Hippocampal formation (tissue), 2 donors: ENCODE measurements around the gene STX16.

Source experiments
- DNase-seq, 2 donors: peaks; one replicate each; lab custom pipeline; 2025; lab: John Stamatoyannopoulos, UW

STX16 gene

GRCh38 chr20:58652606-58653294, 1.7 kb downstream of the STX16 start:
- no peak for DNase-seq

GRCh38 chr20:58654337-58654736, 3.3 kb downstream of the STX16 start:
- no peak for DNase-seq

- DNase-seq: no peak
Measured at GRCh38 chr20:58655328-58656107, 4.4 kb downstream of the STX16 start.

GRCh38 chr20:58656831-58657230, 5.7 kb downstream of the STX16 start:
- DNase-seq: no peak

GRCh38 chr20:58657262-58657661, 6.2 kb downstream of the STX16 start:
- no peak for DNase-seq

GRCh38 chr20:58657986-58658385, 6.9 kb downstream of the STX16 start:
- DNase-seq: no peak

- DNase-seq: no peak
Measured at GRCh38 chr20:58658760-58659159, 7.7 kb downstream of the STX16 start.

- no peak for DNase-seq
Measured at GRCh38 chr20:58659841-58660240, 8.8 kb downstream of the STX16 start.

GRCh38 chr20:58660855-58661597, 9.9 kb downstream of the STX16 start:
- DNase-seq: no peak

- DNase-seq: no peak
Measured at GRCh38 chr20:58661598-58662473, 10.8 kb downstream of the STX16 start.

GRCh38 chr20:58664331-58664730, 13.2 kb downstream of the STX16 start:
- no peak for DNase-seq

GRCh38 chr20:58664883-58665282, 13.8 kb downstream of the STX16 start:
- no peak for DNase-seq

- DNase-seq: no peak
Measured at GRCh38 chr20:58665606-58666005, 14.5 kb downstream of the STX16 start.

- no peak for DNase-seq
Measured at GRCh38 chr20:58666702-58667101, 15.6 kb downstream of the STX16 start.

GRCh38 chr20:58667975-58668374, 16.9 kb downstream of the STX16 start:
- DNase-seq: no peak

- DNase-seq: no peak
Measured at GRCh38 chr20:58668901-58669286, 17.8 kb downstream of the STX16 start.

- DNase-seq: no peak
Measured at GRCh38 chr20:58669287-58670006, 18.4 kb downstream of the STX16 start.

GRCh38 chr20:58670102-58670501, 19.0 kb downstream of the STX16 start:
- no peak for DNase-seq

- no peak for DNase-seq
Measured at GRCh38 chr20:58670659-58671058, 19.6 kb downstream of the STX16 start.

- DNase-seq: no peak
Measured at GRCh38 chr20:58673119-58673518, 22.0 kb downstream of the STX16 start.

GRCh38 chr20:58675146-58675584, 24.1 kb downstream of the STX16 start:
- no peak for DNase-seq
